B cell (primary cell): Measurements from ENCODE around the gene KDM4F.

Experiments used
- CTCF ChIP-seq: fragments of 200-600 bp; IDR thresholded peaks from one replicate; pipeline ENCODE4 v1.8.0; 2022; ENCODE audit warnings: antibody characterized with exemption, mild to moderate bottlenecking
- EZH2 ChIP-seq: IDR thresholded peaks from 2 replicates; pipeline ENCODE4 v1.6.1; 2012; ENCODE audit warnings: borderline replicate concordance, low read depth, mild to moderate bottlenecking, moderate library complexity, low read length; ENCODE audit not compliant: insufficient read depth, poor library complexity, severe bottlenecking

- TF ChIP-seq CTCF (no peak), EZH2 (no peak)
These were observed 46.8 kb downstream of the KDM4F start for GRCh38 chr11:95095858-95096587.
